ENCODE data around the gene PRKD1.
A peak's percentile ranks its signal among the peaks of the same experiment; 100 is the strongest.

PRKD1 gene

DNA sequence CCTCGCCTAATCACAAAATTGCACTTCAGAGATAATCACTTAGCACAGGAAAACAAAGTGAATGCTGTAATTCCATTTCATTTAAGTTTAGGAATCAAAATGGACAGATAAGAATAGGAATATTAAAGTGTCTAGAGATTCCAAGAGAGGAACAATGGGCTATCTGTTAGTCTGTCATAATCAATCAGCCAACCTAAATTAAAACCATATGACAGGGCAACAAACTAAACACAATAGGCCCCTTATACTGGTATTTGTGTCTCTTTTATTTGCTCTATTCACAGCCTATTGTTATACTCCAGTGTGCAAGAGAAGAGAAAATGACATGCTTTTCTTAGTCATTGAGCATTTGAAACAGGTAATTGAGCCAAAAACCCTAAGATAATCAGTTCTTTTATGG lies 259.4 kb downstream of the PRKD1 start:
- H3K27me3 ChIP-seq (replicated peaks in 2 of 5; ENCODE audit: control insufficient read depth in 4 of 5, insufficient read depth in 5 of 5, low read length in 4 of 5), result no peaks in the 10 kb centered on the region
- no CpG with 5 or more reads among the region's 1 CpG for WGBS (ENCODE audit: insufficient coverage)
- no peak overlapping the region for H3K4me3 ChIP-seq (ENCODE audit: control insufficient read depth in 1 of 7, extremely low read depth in 1 of 7, insufficient read depth in 4 of 7, low read depth in 2 of 7, low read length in 6 of 7)
- CTCF ChIA-PET, result no interaction called here
- no peaks in the 10 kb centered on the region for H3K9me3 ChIP-seq (ENCODE audit: control extremely low read depth in 1 of 5, control insufficient read depth in 4 of 5, insufficient read depth in 2 of 5, low read depth in 1 of 5, low read length in 4 of 5)
- DNase-seq, result no peak
- POLR2A ChIA-PET, result no interaction called here
- H3K36me3 ChIP-seq (ENCODE audit: control insufficient read depth in 4 of 4, insufficient read depth in 4 of 4, low read length in 3 of 4), result no peaks in the 10 kb centered on the region
- H3K27ac ChIP-seq (ENCODE audit: insufficient read depth in 1 of 2, low read depth in 1 of 2, low read length in 2 of 2, poor library complexity in 1 of 2, severe bottlenecking in 2 of 2), result no peak overlapping the region
- H3K4me1 ChIP-seq (ENCODE audit: control extremely low read depth in 1 of 4, control insufficient read depth in 4 of 4, insufficient read depth in 4 of 4, low read length in 3 of 4), result no peaks in the 10 kb centered on the region

- no peaks in the 10 kb centered on the region for H3K9me3 ChIP-seq (ENCODE audit: control extremely low read depth in 1 of 5, control insufficient read depth in 4 of 5, insufficient read depth in 2 of 5, low read depth in 1 of 5, low read length in 4 of 5)
- H3K27me3 ChIP-seq (replicated peaks in 2 of 5; ENCODE audit: control insufficient read depth in 4 of 5, insufficient read depth in 5 of 5, low read length in 4 of 5), result no peaks in the 10 kb centered on the region
- H3K36me3 ChIP-seq (ENCODE audit: control insufficient read depth in 4 of 4, insufficient read depth in 4 of 4, low read length in 3 of 4), result no peaks in the 10 kb centered on the region
- 100% methylated on average over 1 of the region's 5 CpGs for WGBS (ENCODE audit: insufficient coverage)
- no peak overlapping the region for H3K4me3 ChIP-seq (ENCODE audit: control insufficient read depth in 1 of 7, extremely low read depth in 1 of 7, insufficient read depth in 4 of 7, low read depth in 2 of 7, low read length in 6 of 7)
- no peaks in the 10 kb centered on the region for H3K4me1 ChIP-seq (ENCODE audit: control extremely low read depth in 1 of 4, control insufficient read depth in 4 of 4, insufficient read depth in 4 of 4, low read length in 3 of 4)
- ChIA-PET POLR2A (no interaction called here), CTCF (no interaction called here)
- no peak overlapping the region for H3K27ac ChIP-seq (ENCODE audit: insufficient read depth in 1 of 2, low read depth in 1 of 2, low read length in 2 of 2, poor library complexity in 1 of 2, severe bottlenecking in 2 of 2)
- no peak for DNase-seq
Observed at GRCh38 chr14:29664515-29664914, 263.1 kb downstream of the PRKD1 start.

- no peaks in the 10 kb centered on the region for H3K27me3 ChIP-seq (replicated peaks in 2 of 5; ENCODE audit: control insufficient read depth in 4 of 5, insufficient read depth in 5 of 5, low read length in 4 of 5)
- H3K4me1 ChIP-seq (ENCODE audit: control extremely low read depth in 1 of 4, control insufficient read depth in 4 of 4, insufficient read depth in 4 of 4, low read length in 3 of 4), result no peaks in the 10 kb centered on the region
- H3K9me3 ChIP-seq (ENCODE audit: control extremely low read depth in 1 of 5, control insufficient read depth in 4 of 5, insufficient read depth in 2 of 5, low read depth in 1 of 5, low read length in 4 of 5), result no peaks in the 10 kb centered on the region
- peak in 2 of 3 donors; percentile 47 to 76 for DNase-seq
- H3K36me3 ChIP-seq (ENCODE audit: control insufficient read depth in 4 of 4, insufficient read depth in 4 of 4, low read length in 3 of 4), result no peaks in the 10 kb centered on the region
- H3K27ac ChIP-seq (ENCODE audit: insufficient read depth in 1 of 2, low read depth in 1 of 2, low read length in 2 of 2, poor library complexity in 1 of 2, severe bottlenecking in 2 of 2), result no peak overlapping the region
- peak overlapping the region in 1 of 7 experiments; percentile 15 for H3K4me3 ChIP-seq (ENCODE audit: control insufficient read depth in 1 of 7, extremely low read depth in 1 of 7, insufficient read depth in 4 of 7, low read depth in 2 of 7, low read length in 6 of 7)
- WGBS (ENCODE audit: insufficient coverage), result 65% methylated on average over 5 of the region's 7 CpGs
- POLR2A ChIA-PET, result no interaction called here
- CTCF ChIA-PET, result no interaction called here
Observed at GRCh38 chr14:29663281-29663801, 264.3 kb downstream of the PRKD1 start.

GRCh38 chr14:29654901-29655550 lies 272.6 kb downstream of the PRKD1 start:
- Histone ChIP-seq H3K36me3 (ENCODE audit: control insufficient read depth in 4 of 4, insufficient read depth in 4 of 4, low read length in 3 of 4) (no peaks in the 10 kb centered on the region), H3K27ac (ENCODE audit: insufficient read depth in 1 of 2, low read depth in 1 of 2, low read length in 2 of 2, poor library complexity in 1 of 2, severe bottlenecking in 2 of 2) (no peak overlapping the region)

DNA sequence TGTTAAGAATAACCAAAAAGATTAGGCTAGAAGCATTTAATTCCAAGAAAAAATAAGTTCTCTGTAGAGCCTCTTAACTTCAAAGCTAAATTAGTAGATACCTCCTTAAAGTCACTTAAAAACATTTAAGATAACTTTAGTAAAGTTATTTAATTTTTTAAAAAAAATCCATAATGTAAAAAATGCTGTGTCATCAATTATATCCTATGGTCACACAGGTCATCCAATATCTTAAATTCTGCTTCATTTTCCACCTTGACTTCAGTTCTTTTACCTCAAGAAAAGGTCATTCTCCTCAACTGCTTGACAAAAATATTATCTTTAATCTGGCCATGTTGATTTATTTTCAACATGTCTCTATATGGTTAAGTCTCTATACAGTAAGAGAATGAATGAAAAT lies 274.3 kb downstream of the PRKD1 start:
- Histone ChIP-seq H3K27me3 (replicated peaks in 2 of 5; ENCODE audit: control insufficient read depth in 4 of 5, insufficient read depth in 5 of 5, low read length in 4 of 5) (no peaks in the 10 kb centered on the region), H3K36me3 (ENCODE audit: control insufficient read depth in 4 of 4, insufficient read depth in 4 of 4, low read length in 3 of 4) (no peaks in the 10 kb centered on the region), H3K9me3 (ENCODE audit: control extremely low read depth in 1 of 5, control insufficient read depth in 4 of 5, insufficient read depth in 2 of 5, low read depth in 1 of 5, low read length in 4 of 5) (peaks cover 0 to 6% (median 4%) of the 10 kb centered on the region in 5 experiments), H3K4me1 (ENCODE audit: control extremely low read depth in 1 of 4, control insufficient read depth in 4 of 4, insufficient read depth in 4 of 4, low read length in 3 of 4) (peaks cover 0 to 2% (median 0%) of the 10 kb centered on the region in 4 experiments), H3K4me3 (ENCODE audit: control insufficient read depth in 1 of 7, extremely low read depth in 1 of 7, insufficient read depth in 4 of 7, low read depth in 2 of 7, low read length in 6 of 7) (no peak overlapping the region), H3K27ac (ENCODE audit: insufficient read depth in 1 of 2, low read depth in 1 of 2, low read length in 2 of 2, poor library complexity in 1 of 2, severe bottlenecking in 2 of 2) (no peak overlapping the region)
- ChIA-PET POLR2A (no interaction called here), CTCF (no interaction called here)
- DNase-seq, result no peak

More at GRCh38 chr14:29654901-29655550, 272.6 kb downstream of the PRKD1 start:
- Histone ChIP-seq H3K4me3 (ENCODE audit: control insufficient read depth in 1 of 7, extremely low read depth in 1 of 7, insufficient read depth in 4 of 7, low read depth in 2 of 7, low read length in 6 of 7) (no peak overlapping the region), H3K4me1 (ENCODE audit: control extremely low read depth in 1 of 4, control insufficient read depth in 4 of 4, insufficient read depth in 4 of 4, low read length in 3 of 4) (peaks cover 0 to 2% (median 0%) of the 10 kb centered on the region in 4 experiments), H3K9me3 (ENCODE audit: control extremely low read depth in 1 of 5, control insufficient read depth in 4 of 5, insufficient read depth in 2 of 5, low read depth in 1 of 5, low read length in 4 of 5) (peaks cover 0 to under 1% (median 0%) of the 10 kb centered on the region in 5 experiments), H3K27me3 (replicated peaks in 2 of 5; ENCODE audit: control insufficient read depth in 4 of 5, insufficient read depth in 5 of 5, low read length in 4 of 5) (no peaks in the 10 kb centered on the region)
- POLR2A ChIA-PET, result no interaction called here
- no peak for DNase-seq
- CTCF ChIA-PET, result no interaction called here
- WGBS (ENCODE audit: insufficient coverage), result 100% methylated on average over 2 of the region's 4 CpGs

DNA sequence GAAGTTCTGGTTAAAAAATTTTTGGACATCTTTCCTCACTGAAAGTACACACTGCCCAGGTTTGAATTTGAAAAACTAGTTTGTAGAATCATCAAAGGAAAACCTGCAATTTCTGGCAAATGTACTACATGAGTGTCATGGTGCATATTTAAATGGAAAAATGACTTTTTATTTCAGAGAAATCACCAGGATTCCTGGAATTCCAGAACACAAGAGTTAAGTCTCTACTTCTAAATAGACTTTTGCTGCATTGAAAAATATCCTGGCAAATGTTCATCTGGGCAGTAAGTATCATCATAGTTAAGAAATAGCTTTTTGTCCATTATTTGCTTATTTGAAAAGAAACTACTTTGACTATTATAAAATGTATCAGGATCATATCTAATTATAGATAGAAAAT lies 275.1 kb downstream of the PRKD1 start:
- POLR2A ChIA-PET, result no interaction called here
- H3K36me3 ChIP-seq (ENCODE audit: control insufficient read depth in 4 of 4, insufficient read depth in 4 of 4, low read length in 3 of 4), result no peaks in the 10 kb centered on the region
- H3K4me1 ChIP-seq (ENCODE audit: control extremely low read depth in 1 of 4, control insufficient read depth in 4 of 4, insufficient read depth in 4 of 4, low read length in 3 of 4), result peaks cover 0 to 2% (median 0%) of the 10 kb centered on the region in 4 experiments
- no peak overlapping the region for H3K27ac ChIP-seq (ENCODE audit: insufficient read depth in 1 of 2, low read depth in 1 of 2, low read length in 2 of 2, poor library complexity in 1 of 2, severe bottlenecking in 2 of 2)
- CTCF ChIA-PET, result no interaction called here
- peaks cover 1 to 12% (median 6%) of the 10 kb centered on the region in 5 experiments for H3K9me3 ChIP-seq (ENCODE audit: control extremely low read depth in 1 of 5, control insufficient read depth in 4 of 5, insufficient read depth in 2 of 5, low read depth in 1 of 5, low read length in 4 of 5)
- no peak for DNase-seq
- no peak overlapping the region for H3K4me3 ChIP-seq (ENCODE audit: control insufficient read depth in 1 of 7, extremely low read depth in 1 of 7, insufficient read depth in 4 of 7, low read depth in 2 of 7, low read length in 6 of 7)
- H3K27me3 ChIP-seq (replicated peaks in 2 of 5; ENCODE audit: control insufficient read depth in 4 of 5, insufficient read depth in 5 of 5, low read length in 4 of 5), result no peaks in the 10 kb centered on the region

GRCh38 chr14:29650554-29651269 lies 276.9 kb downstream of the PRKD1 start:
- peaks cover 3 to 19% (median 8%) of the 10 kb centered on the region in 5 experiments for H3K9me3 ChIP-seq (ENCODE audit: control extremely low read depth in 1 of 5, control insufficient read depth in 4 of 5, insufficient read depth in 2 of 5, low read depth in 1 of 5, low read length in 4 of 5)
- POLR2A ChIA-PET, result no interaction called here
- peak overlapping the region; percentile 43 to 47 for H3K27ac ChIP-seq (ENCODE audit: insufficient read depth in 1 of 2, low read depth in 1 of 2, low read length in 2 of 2, poor library complexity in 1 of 2, severe bottlenecking in 2 of 2)
- peak; percentile 26 to 88 (median 55) for DNase-seq
- WGBS (ENCODE audit: insufficient coverage), result no CpG with 5 or more reads among the region's 4 CpGs
- no peaks in the 10 kb centered on the region for H3K27me3 ChIP-seq (replicated peaks in 2 of 5; ENCODE audit: control insufficient read depth in 4 of 5, insufficient read depth in 5 of 5, low read length in 4 of 5)
- no peaks in the 10 kb centered on the region for H3K36me3 ChIP-seq (ENCODE audit: control insufficient read depth in 4 of 4, insufficient read depth in 4 of 4, low read length in 3 of 4)
- H3K4me1 ChIP-seq (ENCODE audit: control extremely low read depth in 1 of 4, control insufficient read depth in 4 of 4, insufficient read depth in 4 of 4, low read length in 3 of 4), result peaks cover 0 to 2% (median 0%) of the 10 kb centered on the region in 4 experiments
- no peak overlapping the region for H3K4me3 ChIP-seq (ENCODE audit: control insufficient read depth in 1 of 7, extremely low read depth in 1 of 7, insufficient read depth in 4 of 7, low read depth in 2 of 7, low read length in 6 of 7)
- CTCF ChIA-PET, result no interaction called here

All from common myeloid progenitor, CD34-positive (primary cell).